GM10266 (cell line): ENCODE measurements around the gene GARIN5A.

Experiments
- DNase-seq: peaks from one replicate; pipeline ENCODE4 v3.0.0; 2012; ENCODE audit errors: extremely low spot score
- TF ChIP-seq, protein P1 (sequence below): IDR thresholded peaks from 2 replicates; pipeline ENCODE4 v1.5.1; 2012; ENCODE audit warnings: mild to moderate bottlenecking, low read depth; ENCODE audit not compliant: control insufficient read depth, insufficient read depth; ENCODE audit errors: missing control alignments

Gene GARIN5A

GRCh38 chr19:50468818-50469217, 7.8 kb downstream of the GARIN5A start:
- TF ChIP-seq, protein P1, sequence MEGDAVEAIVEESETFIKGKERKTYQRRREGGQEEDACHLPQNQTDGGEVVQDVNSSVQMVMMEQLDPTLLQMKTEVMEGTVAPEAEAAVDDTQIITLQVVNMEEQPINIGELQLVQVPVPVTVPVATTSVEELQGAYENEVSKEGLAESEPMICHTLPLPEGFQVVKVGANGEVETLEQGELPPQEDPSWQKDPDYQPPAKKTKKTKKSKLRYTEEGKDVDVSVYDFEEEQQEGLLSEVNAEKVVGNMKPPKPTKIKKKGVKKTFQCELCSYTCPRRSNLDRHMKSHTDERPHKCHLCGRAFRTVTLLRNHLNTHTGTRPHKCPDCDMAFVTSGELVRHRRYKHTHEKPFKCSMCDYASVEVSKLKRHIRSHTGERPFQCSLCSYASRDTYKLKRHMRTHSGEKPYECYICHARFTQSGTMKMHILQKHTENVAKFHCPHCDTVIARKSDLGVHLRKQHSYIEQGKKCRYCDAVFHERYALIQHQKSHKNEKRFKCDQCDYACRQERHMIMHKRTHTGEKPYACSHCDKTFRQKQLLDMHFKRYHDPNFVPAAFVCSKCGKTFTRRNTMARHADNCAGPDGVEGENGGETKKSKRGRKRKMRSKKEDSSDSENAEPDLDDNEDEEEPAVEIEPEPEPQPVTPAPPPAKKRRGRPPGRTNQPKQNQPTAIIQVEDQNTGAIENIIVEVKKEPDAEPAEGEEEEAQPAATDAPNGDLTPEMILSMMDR, result no peak
- DNase-seq, result no peak

DNA sequence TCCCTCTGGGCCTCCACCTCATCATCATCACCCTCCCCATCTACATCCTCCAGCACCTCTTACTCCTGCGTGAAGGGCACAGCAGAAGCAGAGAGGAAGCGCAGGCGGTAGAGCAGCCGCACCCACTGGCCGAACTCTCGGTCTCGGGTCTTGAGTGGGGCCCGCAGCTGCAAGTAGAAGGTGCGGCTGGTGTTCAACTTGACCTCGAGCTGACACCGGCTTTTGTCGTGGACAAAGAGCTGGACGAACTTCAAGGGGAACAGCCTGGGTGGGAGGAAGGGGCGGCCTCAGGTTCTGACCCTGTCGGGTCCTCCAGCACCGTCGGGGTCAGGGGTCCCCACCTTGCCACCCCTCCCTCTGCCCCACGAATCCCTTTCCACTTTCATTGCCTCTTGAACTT, 9.1 kb downstream of the GARIN5A start:
- TF ChIP-seq, protein P1, result no peak

GRCh38 chr19:50466706-50467039, 10.0 kb downstream of the GARIN5A start:
- TF ChIP-seq, protein P1, result no peak
- DNase-seq, result no peak

More for the DNA sequence above, 9.1 kb downstream of the GARIN5A start:
- DNase-seq, result no peak

DNA sequence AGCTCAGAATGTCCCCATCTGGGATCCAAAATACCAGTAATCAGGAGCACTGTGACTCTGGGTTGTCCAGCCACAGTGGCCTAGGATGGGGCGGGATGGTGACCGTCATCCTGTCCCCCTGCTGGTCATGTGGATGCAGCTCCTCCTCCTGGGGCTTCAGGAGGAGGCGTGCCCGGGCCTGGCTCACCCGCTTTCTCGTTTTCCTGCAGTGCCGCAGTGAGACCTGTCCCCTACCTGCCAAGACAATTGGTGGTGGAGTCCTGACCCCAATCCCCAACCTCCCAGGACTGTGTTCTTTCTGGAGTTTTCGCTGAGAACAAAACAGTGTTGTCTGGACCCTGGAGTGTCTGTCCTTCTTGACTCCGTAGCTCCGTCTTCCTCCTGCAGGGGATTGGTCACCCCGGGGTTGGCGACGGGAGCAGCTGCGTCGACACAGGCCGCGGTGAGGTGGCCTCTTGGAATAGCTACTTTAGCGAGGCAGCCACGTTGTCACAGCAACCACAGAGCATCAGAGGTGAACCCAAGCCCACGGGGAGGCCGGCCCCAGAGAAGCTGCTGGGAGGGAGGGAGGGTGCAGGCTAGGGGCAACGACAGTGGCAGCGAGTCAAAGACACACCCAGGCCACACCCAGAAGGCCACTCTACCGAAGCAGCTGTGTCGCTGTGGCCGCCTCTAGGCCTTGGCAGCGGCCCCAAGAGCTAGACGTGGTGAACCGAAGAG, 10.5 kb downstream of the GARIN5A start:
- no peak for DNase-seq
- TF ChIP-seq, protein P1, result no peak

GRCh38 chr19:50465000-50465399, 11.6 kb downstream of the GARIN5A start:
- no peak for DNase-seq
- TF ChIP-seq, protein P1, result no peak

- TF ChIP-seq, protein P1, result no peak
- no peak for DNase-seq
Observed at GRCh38 chr19:50464348-50464747, 12.3 kb downstream of the GARIN5A start.

- TF ChIP-seq, protein P1, result no peak
- no peak for DNase-seq
Observed at GRCh38 chr19:50462970-50463369, 13.7 kb downstream of the GARIN5A start.
